Measurements from ENCODE around the gene GMIP.
A peak's percentile ranks its signal among the peaks of the same experiment; 100 is the strongest.
"Not testable (repeated sequence)": the region's sequence is repeated elsewhere in the genome, so short reads cannot be mapped to it uniquely, and the experiment has no call there.

The GMIP gene

GRCh38 chr19:19643158-19644053, at the start of gene GMIP:
Gene GMIP, minus strand, starts transcription at chr19:19643657. Its CDS starts 128 bp downstream, at chr19:19643529.
- DNase-seq: peak; percentile 85 to 91

- no peak for DNase-seq
These were observed 48.2 kb upstream of the GMIP start for GRCh38 chr19:19691683-19692082.

GRCh38 chr19:19689023-19689422, 45.6 kb upstream of the GMIP start:
- not testable (repeated sequence) for DNase-seq

GRCh38 chr19:19687090-19687489, 43.6 kb upstream of the GMIP start:
- DNase-seq: no peak

- no peak for DNase-seq
These were observed 43.1 kb upstream of the GMIP start for GRCh38 chr19:19686580-19686979.

- not testable (repeated sequence) for DNase-seq
These were observed 42.7 kb upstream of the GMIP start for GRCh38 chr19:19686119-19686518.

GRCh38 chr19:19679176-19680073, 36.0 kb upstream of the GMIP start:
- no peak for DNase-seq

GRCh38 chr19:19677579-19677978, 34.1 kb upstream of the GMIP start:
- no peak for DNase-seq

GRCh38 chr19:19674315-19674714, 30.9 kb upstream of the GMIP start:
- DNase-seq: no peak

- DNase-seq: no peak
These were observed 29.4 kb upstream of the GMIP start for GRCh38 chr19:19672816-19673215.

GRCh38 chr19:19670070-19670551, 26.7 kb upstream of the GMIP start:
- DNase-seq: no peak

- peak; percentile 95 to 96 for DNase-seq
These were observed 25.0 kb upstream of the GMIP start, which contains the start of gene ZNF101 for GRCh38 chr19:19668230-19669012. Gene ZNF101, plus strand, starts transcription at chr19:19668839. Its CDS starts 125 bp downstream, at chr19:19668964.

GRCh38 chr19:19665420-19665948, 22.0 kb upstream of the GMIP start:
- DNase-seq: not testable (repeated sequence)

- DNase-seq: peak; percentile 97 to 98
These were observed 20.0 kb upstream of the GMIP start, which contains the start of gene ATP13A1 for GRCh38 chr19:19663256-19664120. Gene ATP13A1, minus strand, starts transcription at chr19:19663676. Its CDS starts 10 bp downstream, at chr19:19663666.

- DNase-seq: peak in 1 of 2 donors; percentile 15
These were observed 19.4 kb upstream of the GMIP start for GRCh38 chr19:19662871-19663255.

- DNase-seq: peak in 1 of 2 donors; percentile 20
These were observed 18.9 kb upstream of the GMIP start for GRCh38 chr19:19662344-19662743.

- peak; percentile 81 to 82 for DNase-seq
These were observed 18.3 kb upstream of the GMIP start for GRCh38 chr19:19661675-19662251.

- no peak for DNase-seq
These were observed 17.8 kb upstream of the GMIP start for GRCh38 chr19:19661141-19661674.

- no peak for DNase-seq
These were observed 16.3 kb upstream of the GMIP start for GRCh38 chr19:19659646-19660245.

- DNase-seq: no peak
These were observed 13.9 kb upstream of the GMIP start for GRCh38 chr19:19657397-19657783.

All from CD4-positive, alpha-beta T cell treated with Interferon alpha-2 for 1 hour (primary cell).